HG03457 (cell line): ENCODE results near the gene ENTPD2.

Experiments
- ATAC-seq: cut with Tn5 transposase; IDR thresholded peaks from one replicate; pipeline ENCODE4 v1.9.1; 2021; ENCODE audit warnings: moderate number of reproducible peaks; ENCODE audit not compliant: unreplicated experiment

Gene ENTPD2

DNA sequence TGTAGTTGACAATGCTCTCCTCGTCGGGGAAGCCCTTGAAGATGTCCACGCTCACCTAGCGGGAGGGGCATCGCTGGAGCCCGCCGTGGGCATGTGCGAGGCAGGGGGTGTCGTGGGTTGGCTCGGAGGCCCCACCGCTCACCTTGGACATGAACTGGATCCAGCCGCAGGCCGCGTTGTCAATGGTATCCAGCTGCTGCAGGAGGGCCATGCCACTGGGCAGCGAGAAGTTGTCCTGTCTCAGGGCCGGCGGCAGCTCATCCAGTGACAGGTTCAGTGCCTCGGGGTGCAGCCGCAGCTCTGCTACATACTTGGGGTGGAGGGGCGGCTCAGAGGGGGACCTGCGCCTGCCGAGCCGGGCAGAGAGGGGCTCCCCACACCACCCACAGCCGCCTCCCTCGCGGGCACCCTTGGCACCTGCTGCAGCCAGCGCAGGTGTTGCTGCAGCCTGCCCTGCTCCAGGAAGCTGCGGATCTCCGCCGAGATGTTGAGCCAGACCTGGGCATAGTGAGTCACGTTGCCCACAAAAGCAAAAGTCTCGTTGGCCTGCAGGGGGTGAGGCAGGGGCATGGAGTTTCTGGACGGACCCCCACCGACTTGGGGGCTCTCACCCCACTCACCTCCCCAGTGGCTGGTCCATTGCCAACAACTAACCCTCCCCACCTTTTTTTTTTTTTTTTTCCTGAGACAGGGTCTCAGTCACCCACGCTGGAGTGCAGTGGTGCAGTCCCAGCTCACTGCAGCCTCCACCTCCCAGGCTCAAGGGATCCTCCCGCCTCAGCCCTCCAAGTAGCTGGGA, 34.9 kb downstream of the ENTPD2 start:
- ATAC-seq, result no peak

DNA sequence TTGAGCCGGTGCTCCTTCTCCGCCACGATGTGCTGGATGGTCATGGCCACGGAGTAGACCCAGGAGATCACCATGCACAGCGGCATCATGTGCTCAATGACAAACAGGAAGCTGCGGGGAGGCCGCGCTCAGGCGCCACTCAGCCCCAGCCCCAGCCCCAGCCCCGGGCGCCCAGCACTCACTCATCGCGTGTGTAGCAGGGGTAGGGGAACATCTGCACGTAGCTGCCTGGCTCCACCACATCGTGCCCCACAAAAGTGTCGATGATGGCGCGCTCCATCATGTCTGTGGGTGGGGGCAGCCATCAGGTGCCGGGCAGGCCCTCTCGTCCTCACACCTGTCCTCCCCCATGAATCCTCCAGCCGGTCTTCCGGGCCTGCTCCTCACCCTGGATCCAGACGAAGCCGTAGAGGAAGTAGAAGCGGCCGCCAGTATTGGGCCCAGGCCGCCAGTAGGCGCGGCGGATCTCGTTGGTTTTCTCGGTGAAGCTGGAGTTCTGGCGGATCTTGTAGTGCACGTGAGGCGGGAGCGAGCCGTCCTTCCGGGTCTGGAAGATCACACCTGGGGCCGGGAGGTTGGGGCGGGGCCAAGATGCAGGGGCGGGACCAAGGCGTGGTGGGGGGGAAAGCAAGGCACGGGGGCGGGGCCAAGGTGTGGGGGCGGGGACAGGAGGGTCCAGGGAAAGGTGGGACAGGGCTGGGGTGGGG, 35.9 kb downstream of the ENTPD2 start:
- no peak for ATAC-seq

DNA sequence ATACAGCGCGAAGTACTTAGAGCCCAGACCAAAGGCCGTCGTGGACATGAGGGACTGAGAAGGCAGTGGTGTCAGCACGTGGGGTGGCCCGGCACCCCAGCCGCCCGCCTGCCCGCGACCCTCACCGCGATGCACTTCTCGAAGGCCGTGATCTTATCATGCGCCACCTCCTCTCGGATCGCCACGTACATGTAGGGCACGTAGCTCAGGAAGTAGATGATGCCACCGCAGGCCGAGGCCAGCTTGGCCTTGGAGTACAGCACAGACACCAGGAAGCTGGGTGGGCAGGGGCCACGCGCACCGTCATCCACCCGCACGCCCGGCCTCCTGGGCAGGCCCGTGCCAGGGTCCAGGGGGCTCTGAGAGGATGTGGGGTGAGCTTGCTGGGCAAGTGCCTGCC, 36.8 kb downstream of the ENTPD2 start:
- no peak for ATAC-seq

DNA sequence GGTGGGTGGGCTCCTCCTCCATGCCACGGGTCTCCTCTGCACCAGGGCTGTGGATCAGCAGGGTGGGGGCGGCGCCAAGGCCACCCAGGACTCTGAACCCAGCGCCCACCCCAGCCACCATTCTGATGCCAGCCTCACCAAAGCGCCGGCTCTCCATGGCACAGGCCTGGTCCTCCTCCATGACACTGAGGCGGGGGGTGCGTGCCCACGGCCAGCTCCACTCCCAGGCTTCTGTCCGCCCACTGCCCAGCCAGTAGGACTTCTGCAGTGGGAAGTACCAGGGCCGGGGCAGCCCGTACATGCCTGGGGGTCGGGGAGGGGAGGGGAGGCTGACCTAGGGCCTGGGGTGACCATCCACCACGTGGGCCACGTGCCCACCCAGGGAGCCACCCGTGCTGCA, 37.4 kb downstream of the ENTPD2 start:
- no peak for ATAC-seq

DNA sequence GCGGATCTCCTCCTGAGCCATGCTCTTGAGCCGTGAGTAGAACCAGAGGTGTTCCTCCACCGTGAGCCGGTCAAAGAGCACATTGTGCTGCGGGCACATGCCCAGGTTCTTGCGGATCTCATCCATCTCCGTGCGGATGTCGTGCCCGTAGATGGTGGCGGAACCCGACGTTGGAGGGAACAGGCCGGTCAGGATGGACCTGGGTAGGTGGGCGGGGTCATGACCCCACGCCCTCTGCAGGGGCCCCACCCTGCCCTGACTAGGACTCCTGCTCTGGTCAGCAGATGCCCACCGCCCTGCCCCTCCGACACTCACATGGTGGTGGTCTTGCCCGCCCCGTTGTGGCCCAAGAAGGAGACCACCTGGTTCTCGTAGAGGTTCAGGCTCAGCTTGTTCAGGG, 37.9 kb downstream of the ENTPD2 start:
- no peak for ATAC-seq

DNA sequence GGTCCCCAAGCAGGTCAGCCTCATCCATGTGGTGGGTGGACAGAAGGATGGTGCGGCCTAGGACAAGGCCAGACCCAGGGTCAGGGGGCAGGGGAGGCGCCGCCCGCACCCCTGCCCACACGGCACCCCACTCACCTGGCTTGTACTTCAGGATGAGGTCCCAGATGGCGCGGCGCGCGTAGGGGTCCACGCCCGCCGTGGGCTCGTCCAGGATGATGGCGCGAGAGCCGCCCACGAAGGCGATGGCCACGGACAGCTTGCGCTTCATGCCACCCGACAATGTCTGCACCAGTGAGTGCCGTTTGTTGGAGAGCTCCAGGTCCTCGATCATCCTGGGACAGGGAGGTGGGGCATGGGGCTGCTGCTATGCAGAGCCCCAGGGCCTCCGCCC, 38.3 kb downstream of the ENTPD2 start:
- no peak for ATAC-seq

DNA sequence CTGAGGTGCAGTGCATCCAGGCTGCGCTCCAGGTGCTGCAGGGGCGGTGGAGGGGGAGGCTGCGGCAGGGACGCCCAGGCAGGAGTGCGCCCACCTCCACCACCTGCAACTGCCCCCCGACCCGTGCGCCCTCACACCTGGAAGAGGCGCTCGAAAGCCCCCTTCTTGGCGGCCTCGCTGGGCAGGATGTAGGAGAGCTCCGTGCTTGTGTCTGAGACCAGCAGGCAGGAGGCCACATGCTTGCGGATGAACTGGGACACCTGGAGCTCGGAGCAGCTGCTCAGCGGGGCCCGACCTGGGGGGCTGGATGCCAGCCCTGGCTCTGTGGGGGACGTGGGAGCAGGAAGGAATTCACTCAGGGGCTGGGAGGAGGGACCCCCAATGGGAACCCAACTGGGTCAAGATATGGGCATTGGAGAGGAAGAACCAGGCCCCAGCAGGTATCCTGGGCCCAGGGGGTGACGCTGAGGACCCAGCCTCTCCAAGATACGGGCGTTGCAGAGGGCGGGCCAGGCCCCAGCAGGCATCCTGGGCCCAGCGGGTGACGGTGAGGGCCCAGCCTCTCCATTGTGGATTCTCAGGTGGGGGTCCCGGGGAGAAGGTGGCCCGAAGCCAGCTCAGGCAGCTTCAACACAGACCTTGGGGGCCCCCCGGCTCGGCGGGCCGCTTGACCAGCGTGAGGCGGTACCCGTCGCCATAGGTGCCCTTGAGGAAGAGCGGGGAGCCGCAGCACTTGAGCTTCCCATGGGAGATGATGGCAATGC, 38.9 kb downstream of the ENTPD2 start:
- no peak for ATAC-seq

DNA sequence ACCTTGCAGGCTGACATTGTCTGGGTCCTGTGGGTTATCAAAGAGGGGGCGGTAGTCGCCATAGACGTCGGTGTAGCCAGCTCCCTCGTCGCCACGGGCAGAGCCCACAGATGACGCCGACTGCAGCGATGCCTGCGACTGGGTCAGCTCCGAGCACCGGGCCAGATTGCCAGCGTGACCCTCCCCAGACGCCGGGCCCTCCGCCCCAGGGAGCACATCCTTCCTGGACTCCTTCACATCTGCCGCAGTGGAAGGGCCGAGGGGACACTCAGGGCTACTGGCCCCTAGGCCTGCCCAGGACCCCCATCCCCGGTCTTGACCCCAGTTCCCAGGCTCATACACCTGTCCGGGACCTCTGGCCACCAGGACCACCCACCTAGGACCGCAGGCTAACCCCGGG, 39.7 kb downstream of the ENTPD2 start:
- ATAC-seq, result no peak

DNA sequence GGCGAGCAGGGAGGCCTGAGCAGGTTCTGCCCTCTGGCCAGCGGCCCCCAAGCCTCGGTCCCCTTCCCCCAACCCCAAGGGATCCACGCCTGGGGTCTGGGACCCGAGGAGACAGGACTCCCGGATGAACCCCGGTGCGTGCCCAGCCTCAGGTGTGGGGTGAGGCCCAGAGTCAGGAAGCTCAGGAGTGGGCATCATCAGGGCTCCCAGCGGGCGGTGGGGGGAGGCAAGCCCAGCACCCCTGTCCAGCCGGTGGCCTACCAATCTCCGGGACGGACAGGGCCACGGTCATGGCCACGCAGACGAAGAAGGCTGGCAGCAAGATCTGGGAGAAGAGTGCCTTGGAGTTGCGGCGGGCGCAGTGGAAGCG, 40.3 kb downstream of the ENTPD2 start:
- ATAC-seq, result no peak

DNA sequence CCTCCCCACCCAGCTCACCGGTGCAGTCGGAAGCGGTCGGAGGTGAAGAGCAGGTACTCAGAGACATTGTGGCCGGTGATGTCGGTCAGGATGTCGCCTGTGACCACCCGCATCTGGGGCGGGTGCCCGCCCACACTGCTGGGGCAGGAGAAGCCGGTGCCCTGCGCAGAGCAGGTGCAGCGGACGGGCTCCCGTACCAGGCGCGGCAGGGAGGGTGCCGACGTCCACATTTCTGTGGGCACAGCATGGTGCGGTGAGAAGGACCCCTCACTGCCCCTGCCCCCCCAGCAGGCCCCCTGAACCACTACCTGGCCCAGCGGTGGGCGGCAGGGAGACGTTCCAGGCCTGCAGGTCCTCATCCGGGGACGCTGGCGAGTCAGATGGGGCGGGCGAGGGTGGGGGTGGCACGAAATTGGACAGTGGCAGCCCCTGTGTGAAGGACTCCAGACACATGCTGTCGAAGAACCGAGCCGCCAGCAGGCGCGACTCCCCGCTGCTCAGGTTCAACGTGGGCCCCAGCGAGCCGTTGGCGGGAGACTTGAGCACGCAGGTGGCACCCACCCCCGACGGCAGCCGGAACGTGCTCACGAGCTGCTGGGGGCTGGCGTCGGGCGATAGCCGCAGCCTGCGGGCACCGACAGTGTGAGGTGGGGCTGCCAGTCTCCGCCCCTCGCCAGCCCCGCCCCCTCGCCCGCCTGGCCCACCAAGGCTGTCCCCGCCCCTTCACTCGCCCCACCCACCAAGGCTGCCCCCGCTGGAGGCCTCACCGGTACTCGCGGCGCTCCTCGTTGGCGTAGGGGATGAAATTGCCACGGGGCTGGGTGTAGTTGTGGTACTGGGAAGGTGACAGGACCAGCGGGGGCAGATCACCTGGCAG, 40.9 kb downstream of the ENTPD2 start:
- ATAC-seq, result no peak

DNA sequence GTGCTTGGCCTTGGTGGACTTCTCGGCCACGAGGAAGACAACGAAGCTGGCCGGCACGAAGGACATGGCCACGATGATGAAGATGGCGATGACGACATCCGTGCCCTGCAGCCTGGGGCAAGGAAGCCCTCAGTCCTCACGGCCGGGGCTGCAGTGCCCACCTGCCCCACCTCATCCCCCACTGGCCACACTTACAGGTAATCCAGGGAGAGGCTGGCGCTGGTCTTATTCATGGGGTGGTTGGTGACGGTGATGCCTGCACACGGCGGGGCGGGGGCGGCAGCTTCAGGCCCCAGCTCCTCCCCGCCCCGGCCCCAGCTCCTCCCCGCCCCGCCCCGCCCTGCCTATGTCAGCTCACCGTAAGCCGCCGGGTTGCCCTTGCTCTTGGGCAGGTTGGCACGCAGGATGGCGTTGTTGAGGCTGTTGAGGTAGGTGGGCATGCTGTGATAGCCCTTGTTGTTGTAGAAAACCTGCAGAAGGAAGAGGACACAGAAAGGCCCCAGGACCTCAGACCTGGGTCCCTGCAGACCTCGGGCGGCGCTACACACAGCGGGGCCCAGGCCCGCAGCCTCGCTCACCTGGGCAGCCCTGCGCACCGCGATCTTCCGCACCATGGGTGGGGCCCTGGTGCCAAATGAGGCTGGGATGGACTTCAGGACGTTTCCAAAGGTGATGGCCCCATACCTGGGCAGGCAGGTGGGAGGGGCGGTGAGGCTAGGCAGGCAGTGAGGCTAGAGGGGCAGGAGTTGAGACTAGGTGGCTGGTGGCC, 41.8 kb downstream of the ENTPD2 start:
- no peak for ATAC-seq

DNA sequence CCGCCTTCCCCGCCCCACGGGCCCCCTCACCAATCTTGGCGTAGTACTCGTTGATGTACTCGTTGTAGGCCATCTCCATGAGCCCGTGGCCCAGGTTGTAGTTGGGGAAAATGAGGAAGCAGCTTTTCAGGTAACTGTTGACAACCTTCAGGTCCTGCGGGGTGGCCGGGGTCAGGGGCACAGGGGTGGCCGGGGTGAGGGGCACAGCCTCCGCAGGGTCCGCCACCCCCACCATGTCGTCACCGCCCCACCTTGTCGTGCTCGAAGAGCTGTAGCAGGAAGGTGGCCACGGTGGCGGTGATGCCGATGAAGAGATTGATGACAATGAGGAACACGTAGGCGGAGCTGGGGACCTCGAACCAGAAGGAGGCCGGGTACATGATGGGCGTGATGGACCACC, 42.7 kb downstream of the ENTPD2 start:
- no peak for ATAC-seq

DNA sequence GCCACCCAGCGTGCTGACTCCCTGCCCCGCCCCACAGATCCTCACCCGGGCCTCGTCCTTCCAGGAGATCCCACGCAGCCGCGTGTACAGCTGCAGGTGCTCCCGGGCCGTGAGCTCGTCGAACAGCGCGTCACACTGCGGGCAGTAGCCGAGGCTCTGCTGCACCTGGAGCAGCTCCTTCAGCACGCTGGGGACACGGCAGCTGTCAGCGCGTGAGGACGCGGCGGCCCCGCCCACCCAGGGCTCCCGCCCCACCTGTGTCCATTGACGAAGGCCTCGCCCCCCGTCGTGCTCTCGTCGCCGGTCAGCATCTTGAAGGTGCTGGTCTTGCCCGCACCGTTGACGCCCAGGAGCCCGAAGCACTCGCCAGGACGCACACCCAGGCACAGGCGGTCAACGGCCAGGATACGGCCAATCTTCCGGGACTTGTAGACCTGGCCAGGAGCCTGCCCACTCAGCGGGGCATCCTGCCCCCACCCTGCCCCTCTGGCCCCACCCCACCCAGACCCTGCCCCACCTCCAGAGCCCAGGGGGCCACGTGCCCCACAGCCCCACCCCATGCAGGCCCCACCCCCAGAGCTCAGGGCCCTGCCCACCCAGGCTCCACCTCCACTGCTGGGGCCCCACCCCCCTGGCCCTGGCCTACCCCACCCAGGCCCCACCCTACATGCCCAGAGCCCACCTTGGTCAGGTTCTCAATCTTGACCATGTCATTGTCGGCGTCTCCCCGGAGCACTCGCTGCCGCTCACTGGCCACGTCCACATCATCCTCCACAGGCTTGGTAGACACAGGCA, 43.7 kb downstream of the ENTPD2 start:
- ATAC-seq, result no peak

DNA sequence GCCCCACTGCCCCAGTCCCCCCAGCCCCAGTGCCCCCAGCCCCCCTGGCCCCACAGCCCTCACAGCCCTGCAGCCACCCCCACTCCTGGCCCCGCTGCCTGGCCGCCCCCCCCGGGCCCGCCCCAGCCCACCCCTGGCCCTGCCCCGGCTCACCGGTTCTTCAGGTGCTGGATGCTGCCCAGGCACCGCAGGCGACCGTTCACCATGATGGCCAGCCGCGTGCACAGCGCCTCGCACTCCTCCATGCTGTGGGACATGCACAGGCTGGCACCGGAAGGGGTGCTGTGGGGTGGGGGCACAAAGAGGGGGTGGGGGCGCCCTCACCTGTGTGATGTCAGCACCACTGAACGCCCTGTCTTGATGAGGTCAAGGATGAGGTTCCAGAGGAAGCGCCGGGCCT, 44.6 kb downstream of the ENTPD2 start:
- no peak for ATAC-seq

DNA sequence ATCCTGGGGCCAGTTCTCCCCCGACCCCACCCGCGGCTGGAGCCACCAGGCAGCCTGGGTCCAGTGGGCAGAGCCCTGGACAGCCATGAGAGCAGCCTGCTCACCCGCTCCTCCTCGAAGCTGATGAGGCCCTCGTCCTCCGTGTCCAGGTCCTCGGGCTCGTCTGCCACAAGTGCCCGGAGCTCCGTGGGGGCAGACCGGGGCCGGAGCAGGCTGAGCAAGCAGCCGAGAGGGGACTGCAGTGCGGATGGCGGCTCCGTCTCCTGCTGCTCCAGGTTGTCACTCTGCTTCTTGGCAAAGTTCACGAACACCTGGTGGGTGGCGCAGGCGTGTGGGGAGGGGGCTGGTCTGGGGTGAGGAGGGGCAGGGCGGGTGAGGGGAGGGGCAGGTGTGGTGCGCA, 45.5 kb downstream of the ENTPD2 start:
- ATAC-seq, result no peak

DNA sequence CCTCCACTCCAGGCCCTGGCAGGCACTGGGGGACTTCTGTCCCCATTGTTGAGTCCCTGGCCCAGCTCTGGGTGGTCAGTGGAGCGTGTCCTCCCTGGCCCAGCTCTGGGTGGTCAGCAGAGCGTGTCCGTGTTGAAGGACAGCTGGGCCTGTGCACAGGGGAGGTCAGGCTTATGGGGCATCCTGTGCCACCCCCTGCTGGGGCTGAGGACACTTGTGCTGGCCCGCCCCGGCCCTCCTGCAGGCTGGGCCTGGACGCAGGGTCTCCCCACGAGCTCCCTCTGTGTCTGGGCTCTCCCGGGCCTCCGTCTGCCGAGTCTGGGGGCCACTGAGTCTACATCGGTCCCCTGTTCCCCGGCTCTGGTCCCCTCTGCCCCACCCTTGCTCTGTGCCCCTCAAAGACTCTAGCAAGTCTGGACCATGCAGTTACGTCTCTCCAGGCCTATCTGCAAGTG, 46.0 kb downstream of the ENTPD2 start:
- ATAC-seq, result no peak

DNA sequence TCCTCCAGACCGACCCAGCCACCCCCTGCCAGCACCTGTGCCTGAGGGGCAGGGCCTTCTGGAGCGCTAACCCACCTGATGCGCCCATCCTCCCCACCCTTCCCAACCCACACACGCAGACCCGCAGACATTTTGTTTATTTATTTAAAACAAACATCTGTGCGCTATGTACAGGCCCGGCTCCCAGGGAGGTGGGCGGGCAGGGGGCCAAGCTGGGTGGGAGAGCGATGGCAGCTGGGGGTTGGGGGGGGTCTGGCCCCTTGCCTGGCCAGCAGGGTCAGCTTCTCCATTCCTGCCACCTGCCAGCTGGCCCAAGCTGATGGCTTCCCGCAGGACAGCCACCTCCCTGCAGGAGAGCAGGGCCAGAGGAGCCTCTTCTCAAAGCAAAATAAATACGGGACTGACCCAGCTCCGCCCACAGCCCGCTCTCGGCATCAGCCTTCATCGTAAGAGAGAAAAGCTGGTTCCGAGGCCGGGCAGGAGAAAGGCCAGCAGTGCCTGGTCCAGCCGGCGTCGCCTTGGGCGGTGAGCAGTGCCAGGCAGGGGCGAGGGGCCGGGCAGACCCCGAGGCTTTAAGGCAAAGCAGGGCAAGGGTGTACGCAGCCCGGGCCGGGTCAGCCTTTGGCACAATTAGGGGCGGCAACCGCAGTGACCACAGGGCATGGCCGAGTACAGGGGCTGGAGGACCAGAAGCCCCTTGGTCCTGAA, 46.6 kb downstream of the ENTPD2 start:
- ATAC-seq, result no peak

DNA sequence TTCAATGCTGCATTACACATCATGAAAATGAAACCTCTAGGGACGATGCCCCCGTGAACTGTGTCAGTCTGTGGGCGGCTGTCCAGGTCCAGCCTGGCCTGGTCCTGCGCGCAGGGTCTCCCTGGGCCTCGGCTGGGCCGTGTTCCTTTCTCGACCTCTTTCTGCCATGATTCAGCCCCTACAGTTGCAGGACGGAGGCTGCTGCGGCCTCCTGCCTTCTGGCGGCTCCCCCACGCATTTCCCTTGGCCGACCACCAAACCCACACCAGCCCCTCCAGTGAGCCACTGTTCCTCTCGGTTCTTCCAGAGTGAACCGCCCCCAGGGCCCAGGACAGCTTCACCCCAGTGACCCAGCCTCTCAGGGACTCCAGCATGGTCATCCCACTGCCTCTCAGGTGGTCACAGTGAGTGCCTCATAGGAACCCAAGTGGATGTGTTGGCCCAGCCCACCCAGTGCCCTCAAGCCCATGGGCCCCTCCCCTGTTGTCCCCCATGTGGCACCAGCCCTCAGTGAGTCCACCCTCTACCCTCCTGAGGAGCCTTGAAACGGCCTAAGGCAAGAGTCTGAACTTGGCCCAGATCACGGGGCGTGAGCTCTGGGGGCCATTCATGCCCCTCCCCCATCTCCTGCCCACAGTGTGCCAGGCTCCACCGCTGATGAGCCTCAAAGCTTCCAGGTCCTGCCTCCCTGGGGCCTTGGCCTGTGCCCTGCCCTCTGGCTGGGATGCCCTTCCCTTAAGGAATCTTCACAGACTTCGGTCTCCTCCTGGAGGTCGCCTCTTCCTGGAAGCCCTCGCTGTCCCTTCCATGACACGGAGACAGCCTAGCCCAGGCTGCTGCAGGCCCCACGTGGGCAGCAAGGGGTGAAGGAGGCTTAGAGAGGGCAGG, 47.5 kb downstream of the ENTPD2 start:
- ATAC-seq, result no peak
